Esophagus (tissue), 2 donors: ENCODE data around the gene NDUFB10. TPM values are rescaled to one million over a fixed set of nuclear protein-coding genes. Genes with fewer than 3 reads are reported as not detected.
"Not testable (repeated sequence)": the region's sequence is repeated elsewhere in the genome, so short reads cannot be mapped to it uniquely, and the experiment has no call there.

Experiments used
- H3K27ac ChIP-seq, 2 donors: one replicate each; pipeline ENCODE4 v1.5.1; 2013; ENCODE audit warnings: low read depth in 2 of 2, mild to moderate bottlenecking in 2 of 2, inconsistent platforms in 1 of 2, low read length in 1 of 2, moderate library complexity in 1 of 2
- H3K27me3 ChIP-seq, 2 donors: one replicate each; pipeline ENCODE4 v1.6.1; 2013; ENCODE audit warnings: low read length in 2 of 2, control low read depth in 1 of 2, mild to moderate bottlenecking in 1 of 2; ENCODE audit not compliant: insufficient read depth in 2 of 2, control insufficient read depth in 1 of 2
- H3K36me3 ChIP-seq, 2 donors: one replicate each; pipeline ENCODE4 v1.6.1; 2013; ENCODE audit warnings: low read length in 1 of 2; ENCODE audit not compliant: control insufficient read depth in 2 of 2, insufficient read depth in 2 of 2
- H3K4me1 ChIP-seq, 2 donors: one replicate each; pipeline ENCODE4 v1.6.1; 2013; ENCODE audit warnings: low read length in 1 of 2; ENCODE audit not compliant: control insufficient read depth in 2 of 2, insufficient read depth in 2 of 2
- H3K4me3 ChIP-seq, 2 donors: one replicate each; pipeline ENCODE4 v1.5.1; 2013; ENCODE audit warnings: low read length in 2 of 2, mild to moderate bottlenecking in 2 of 2, low read depth in 1 of 2, moderate library complexity in 1 of 2
- H3K9me3 ChIP-seq, 2 donors: one replicate each; pipeline ENCODE4 v1.6.1; 2013; ENCODE audit warnings: mild to moderate bottlenecking in 2 of 2, low read depth in 1 of 2, low read length in 1 of 2, moderate library complexity in 1 of 2; ENCODE audit not compliant: control insufficient read depth in 2 of 2, insufficient read depth in 1 of 2
- WGBS, 2 donors: extraction: QIAGEN DNeasy Blood & Tissue Kit; methylation state at CpG; one replicate each; pipeline ENCODE4 v1.1.7; 2013; 5-methylcytosine and 5-hydroxymethylcytosine counted together
- polyA plus RNA-seq, 2 donors: library from polyadenylated mRNA; stranded (reverse); fragments of 200-250 nt; gene quantifications; one replicate each; pipeline ENCODE4 v1.2.3, GENCODE V29; 2013
- donor health status: healthy with polysubstance abuse.
- donor health status: Bipolar disorder and iron deficiency.

NDUFB10 gene
- polyA plus RNA-seq, 2 donors, result 160 to 207 TPM

GRCh38 chr16:1958143-1958491, 1.2 kb upstream of the NDUFB10 start:
- not testable (repeated sequence) for H3K9me3 ChIP-seq, H3K27me3 ChIP-seq, H3K27ac ChIP-seq, H3K4me3 ChIP-seq
- 75 to 76% methylated on average over 23 to 30 of the region's 30 CpGs for WGBS, 2 donors
- Histone ChIP-seq H3K4me1 (peaks cover 2 to 15% of the 10 kb centered on the region in 2 donors), H3K36me3 (peaks cover 2 to 19% of the 10 kb centered on the region in 2 donors)

GRCh38 chr16:1958715-1959268, 546 bp upstream of the NDUFB10 start:
- Histone ChIP-seq H3K27me3 (no peaks in the 10 kb centered on the region), H3K4me1 (peaks cover 2 to 17% of the 10 kb centered on the region in 2 donors), H3K36me3 (peaks cover 2 to 19% of the 10 kb centered on the region in 2 donors), H3K4me3 (peak overlapping the region in 1 of 2 donors; percentile 87), H3K9me3 (no peaks in the 10 kb centered on the region), H3K27ac (peak overlapping the region; percentile 41 to 85)
- WGBS, 2 donors, result 30 to 34% methylated on average over 14 of the region's 14 CpGs

GRCh38 chr16:1960665-1961630, 1.6 kb downstream of the NDUFB10 start:
- 33 to 34% methylated on average over 20 of the region's 20 CpGs for WGBS, 2 donors
- H3K27ac ChIP-seq, result peak overlapping the region; percentile 17 to 47
- peak overlapping the region in 1 of 2 donors; percentile 17 for H3K4me3 ChIP-seq
- H3K9me3 ChIP-seq, result no peaks in the 10 kb centered on the region
- peaks cover 2 to 21% of the 10 kb centered on the region in 2 donors for H3K36me3 ChIP-seq
- no peaks in the 10 kb centered on the region for H3K27me3 ChIP-seq
- H3K4me1 ChIP-seq, result peaks cover 2 to 23% of the 10 kb centered on the region in 2 donors

- WGBS, 2 donors, result 44 to 54% methylated on average over 5 to 6 of the region's 6 CpGs
- no peak overlapping the region for H3K4me3 ChIP-seq
- H3K27me3 ChIP-seq, result no peaks in the 10 kb centered on the region
- peaks cover 2 to 21% of the 10 kb centered on the region in 2 donors for H3K36me3 ChIP-seq
- no peaks in the 10 kb centered on the region for H3K9me3 ChIP-seq
- no peak overlapping the region for H3K27ac ChIP-seq
- peaks cover 2 to 23% of the 10 kb centered on the region in 2 donors for H3K4me1 ChIP-seq
Observed at GRCh38 chr16:1961651-1962067, 2.3 kb downstream of the NDUFB10 start.

- 74 to 77% methylated on average over 34 to 37 of the region's 37 CpGs for WGBS, 2 donors
- H3K4me3 ChIP-seq, result peak overlapping the region in 1 of 2 donors; percentile 12
- not testable (repeated sequence) for H3K27me3 ChIP-seq, H3K9me3 ChIP-seq
- H3K36me3 ChIP-seq, result peaks cover 2 to 21% of the 10 kb centered on the region in 2 donors
- peak overlapping the region in 1 of 2 donors; percentile 93 for H3K27ac ChIP-seq
- peaks cover 2 to 23% of the 10 kb centered on the region in 2 donors for H3K4me1 ChIP-seq
Observed at GRCh38 chr16:1962161-1963153, 3.1 kb downstream of the NDUFB10 start.

- Histone ChIP-seq H3K4me3 (peak overlapping the region; percentile 68 to 89), H3K36me3 (peaks cover 2 to 21% of the 10 kb centered on the region in 2 donors), H3K4me1 (peaks cover 2 to 20% of the 10 kb centered on the region in 2 donors), H3K9me3 (no peaks in the 10 kb centered on the region), H3K27me3 (no peaks in the 10 kb centered on the region), H3K27ac (peak overlapping the region; percentile 93 to 95)
- 5 to 8% methylated on average over 42 to 44 of the region's 44 CpGs for WGBS, 2 donors
Observed at GRCh38 chr16:1963806-1964505, 4.6 kb downstream of the NDUFB10 start.

GRCh38 chr16:1964506-1965395, 5.4 kb downstream of the NDUFB10 start, which contains the start of gene RPS2:
RPS2 (minus strand) TSS chr16:1964826; CDS start chr16:1964625, 201 bp downstream.
- Histone ChIP-seq H3K4me1 (peaks cover 2 to 19% of the 10 kb centered on the region in 2 donors), H3K27me3 (no peaks in the 10 kb centered on the region), H3K27ac (peak within 1 kb of the TSS; percentile 95 to 98), H3K9me3 (no peaks in the 10 kb centered on the region), H3K36me3 (peaks cover 2 to 21% of the 10 kb centered on the region in 2 donors), H3K4me3 (peak within 1 kb of the TSS; percentile 68 to 89)
- 1% methylated on average over 86 to 97 of the region's 97 CpGs for WGBS, 2 donors

GRCh38 chr16:1965396-1966001, 6.2 kb downstream of the NDUFB10 start:
- 18% methylated on average over 24 of the region's 24 CpGs for WGBS, 2 donors
- H3K27ac ChIP-seq, result peak overlapping the region; percentile 93 to 98

More at GRCh38 chr16:1965396-1966001, 6.2 kb downstream of the NDUFB10 start:
- H3K36me3 ChIP-seq, result peaks cover 2 to 21% of the 10 kb centered on the region in 2 donors
- peaks cover 2 to 16% of the 10 kb centered on the region in 2 donors for H3K4me1 ChIP-seq
- no peaks in the 10 kb centered on the region for H3K27me3 ChIP-seq
- H3K4me3 ChIP-seq, result peak overlapping the region; percentile 68 to 89
- H3K9me3 ChIP-seq, result no peaks in the 10 kb centered on the region
